ENCODE measurements around the gene S1PR1. TPM values are rescaled to one million over a fixed set of nuclear protein-coding genes. Genes with fewer than 3 reads are reported as not detected.

The S1PR1 gene
- total RNA-seq, 1 experiment from 2014 or later: 0.24 TPM

- Histone ChIP-seq H4K91ac (ENCODE audit: insufficient read length, low read depth, low read length) (no peak overlapping the region), H2BK20ac (ENCODE audit: low read depth, low read length, poor library complexity, severe bottlenecking) (no peak overlapping the region), H3K27ac (ENCODE audit: insufficient read length, low read depth, low read length) (no peak overlapping the region), H3K56ac (ENCODE audit: insufficient read length, low read depth, low read length) (no peak overlapping the region), H3K4ac (ENCODE audit: low read depth, low read length) (no peak overlapping the region), H3K23me2 (ENCODE audit: insufficient read length, low read depth, low read length, poor library complexity, severe bottlenecking) (peaks cover 27% of the 10 kb centered on the region), H3K9ac (ENCODE audit: extremely low read depth, insufficient read length, low read length) (no peak overlapping the region), H2BK120ac (ENCODE audit: low read depth, low read length, poor library complexity, severe bottlenecking) (no peak overlapping the region), H3K18ac (ENCODE audit: insufficient read length, low read depth, low read length) (no peak overlapping the region), H3K4me1 (ENCODE audit: insufficient read depth, low read length) (peaks cover under 1% of the 10 kb centered on the region; the same call in 1 of the 2 replicates), H3K14ac (ENCODE audit: insufficient read depth, low read length) (no peak overlapping the region), H4K20me1 (ENCODE audit: control insufficient read depth, insufficient read depth, insufficient read length) (no peaks in the 10 kb centered on the region), H3T11ph (ENCODE audit: low read length) (no peak overlapping the region), H3K4me2 (ENCODE audit: insufficient read depth, insufficient read length, low read length) (no peak overlapping the region), H2AFZ (ENCODE audit: low read length) (no peak overlapping the region), H2BK5ac (ENCODE audit: insufficient read length, low read length) (no peak overlapping the region), H2BK15ac (ENCODE audit: low read depth, low read length) (no peak overlapping the region), H3K9me3 (ENCODE audit: control insufficient read depth, low read depth, low read length) (no peaks in the 10 kb centered on the region), H2BK12ac (ENCODE audit: insufficient read length, low read depth, low read length) (no peak overlapping the region), H3K79me2 (ENCODE audit: insufficient read depth, low read length) (no peaks in the 10 kb centered on the region), H2AK5ac (ENCODE audit: insufficient read length, low read length) (no peak overlapping the region), H3K79me1 (ENCODE audit: insufficient read depth, low read depth, low read length, poor library complexity, severe bottlenecking) (no peaks in the 10 kb centered on the region), H4K5ac (ENCODE audit: insufficient read length, low read depth, low read length) (no peak overlapping the region), H3K27me3 (ENCODE audit: insufficient read depth, low read length) (peaks cover 14% of the 10 kb centered on the region; the same call in 1 of the 2 replicates), H4K8ac (replicated peaks; ENCODE audit: insufficient read length, low read depth, low read length) (no peak overlapping the region), H3K23ac (ENCODE audit: insufficient read length, low read depth, low read length) (no peak overlapping the region)
- TF ChIP-seq CTCF (conservative IDR thresholded peaks at IDR 0.05): no peak
- no peak for DNase-seq
- Mint-ChIP-seq H3K36me3 (ENCODE audit: insufficient read depth in 1 of 3, low read depth in 3 of 3) (peaks cover 0 to 11% (median 5%) of the 10 kb centered on the region in 3 experiments; a peak in 5 of 7 replicates), H3K27ac (no peak overlapping the region), H3K27me3 (ENCODE audit: low read depth) (peaks cover 46% of the 10 kb centered on the region), H3K4me3 (no peak overlapping the region; a peak in 1 of 5 replicates), H3K4me1 (peaks cover 23 to 27% of the 10 kb centered on the region in 2 experiments), H3K9me3 (no peaks in the 10 kb centered on the region)
- no CpG with 5 or more reads among the region's 10 CpGs for WGBS (ENCODE audit: extremely low coverage, insufficient read length, low lambda C conversion rate)
Measured at GRCh38 chr1:101240041-101240430, 3.2 kb downstream of the S1PR1 start.

Data from H9 (cell line).